Erythroblast (primary cell): Measurements from ENCODE around the gene POLR2J3.
"Not testable (repeated sequence)": the region's sequence is repeated elsewhere in the genome, so short reads cannot be mapped to it uniquely, and the experiment has no call there.

Experiments used
- DNase-seq, 2 experiments: peaks; one replicate each; lab custom pipeline; 2025; lab: John Stamatoyannopoulos, UW
- POLR2A ChIP-seq: IDR thresholded peaks from 2 replicates; pipeline ENCODE4 v1.6.1; 2011; ENCODE audit warnings: mild to moderate bottlenecking, low read length

POLR2J3 gene

DNA sequence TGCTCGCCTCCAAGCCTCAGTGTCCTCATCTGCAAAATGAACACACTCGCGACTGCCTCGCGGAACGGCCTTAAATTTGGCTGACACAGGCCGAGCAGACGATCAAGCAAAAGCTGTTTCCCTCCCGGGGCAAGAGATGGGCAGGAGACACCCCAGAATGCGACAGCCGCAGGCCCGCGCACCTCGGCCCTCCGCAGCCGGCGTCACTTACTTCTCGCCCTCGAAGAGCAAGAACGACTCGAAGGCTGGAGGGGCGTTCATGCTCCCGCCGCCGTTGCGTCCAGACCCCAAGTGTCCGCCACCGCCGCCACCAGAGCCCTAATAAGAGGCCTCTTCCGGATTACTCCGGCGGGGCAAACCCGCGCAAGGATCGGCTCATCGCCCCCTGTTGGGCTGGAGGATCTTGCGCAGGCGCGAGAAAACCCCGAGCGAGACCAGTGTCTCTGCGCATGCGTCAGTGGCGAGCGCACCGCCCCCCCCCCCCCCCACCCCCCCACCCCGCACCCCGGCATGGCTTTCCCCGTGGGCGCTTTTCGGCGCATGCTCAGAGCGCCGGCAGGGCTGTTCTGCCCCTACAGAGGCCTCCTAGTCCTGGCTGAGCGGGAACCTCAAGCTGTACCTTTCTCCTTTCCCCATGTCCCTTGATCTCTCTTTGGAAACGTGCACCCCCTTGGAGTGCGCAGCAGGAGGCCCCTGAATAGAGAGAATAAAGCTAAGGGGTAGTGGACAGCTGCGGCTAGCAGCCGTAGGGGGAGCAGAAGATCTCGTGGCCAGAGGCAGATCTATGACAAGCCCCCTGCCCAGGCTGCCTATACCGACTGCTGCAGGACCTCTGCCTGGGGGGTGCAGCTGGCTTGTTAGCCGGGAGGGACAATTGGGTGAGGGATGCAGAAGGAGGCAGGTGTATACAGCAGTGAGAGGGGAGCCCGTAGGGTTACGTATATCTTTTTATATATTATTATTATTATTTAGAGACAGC, at the start of gene POLR2J3:
Gene POLR2J3, minus strand, starts transcription at position 323 of the 979 bp plus-strand sequence. Its CDS starts 62 bp downstream, at position 261.
- not testable (repeated sequence) for DNase-seq
- peak; percentile 61 for TF ChIP-seq POLR2A

DNA sequence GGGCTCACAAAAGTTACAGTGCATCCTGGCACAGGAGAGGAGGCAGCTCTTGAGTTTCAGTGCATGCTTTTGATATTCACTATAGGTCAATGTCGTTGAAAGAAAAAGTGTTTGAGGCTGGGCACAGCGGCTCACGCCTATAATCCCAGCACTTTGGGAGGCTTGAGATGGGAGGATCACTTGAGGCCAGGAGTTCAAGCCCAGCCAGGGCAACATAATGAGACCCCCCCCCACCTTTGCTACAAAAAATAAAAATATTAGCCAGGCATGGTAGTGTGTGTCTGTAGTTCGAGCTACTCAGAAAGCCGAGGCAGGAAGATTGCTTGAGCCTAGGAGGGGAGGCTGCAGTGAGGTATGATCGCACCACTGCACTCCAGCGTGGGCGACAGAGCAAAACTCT, 45.7 kb upstream of the POLR2J3 start:
- DNase-seq, result not testable (repeated sequence)

DNA sequence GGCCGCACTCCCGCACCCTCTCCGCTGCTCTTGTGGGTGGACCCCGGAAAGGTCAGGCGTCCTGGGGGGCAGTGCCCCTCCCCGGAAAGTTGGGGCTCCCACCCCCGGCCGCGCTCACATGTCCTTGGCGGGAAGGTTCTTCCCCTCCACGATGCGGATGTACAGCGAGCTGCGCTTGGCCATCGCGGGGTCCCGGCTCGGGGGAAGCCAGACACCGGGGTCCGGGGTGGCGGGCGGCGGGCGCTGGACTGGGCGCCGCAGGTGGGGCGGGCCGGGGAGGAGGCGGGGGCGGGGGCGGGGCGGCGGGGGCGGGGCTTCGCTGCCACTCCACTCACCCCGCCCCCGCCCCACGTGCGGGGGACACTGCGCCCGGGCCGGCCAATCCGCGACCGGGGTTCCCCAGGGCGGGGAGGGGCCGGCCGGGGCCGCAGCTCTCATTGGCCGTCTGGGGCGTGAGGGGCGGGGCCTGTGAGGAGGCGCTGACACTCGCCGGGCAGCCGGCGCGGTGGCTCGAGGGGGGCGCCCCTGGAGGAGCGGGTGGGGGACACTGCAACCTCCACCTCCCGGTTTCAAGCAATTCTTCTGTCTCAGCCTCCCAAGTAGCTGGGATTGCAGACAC, 44.2 kb upstream of the POLR2J3 start, which contains the start of gene RASA4:
Gene RASA4, minus strand, starts transcription at position 250 of the 619 bp plus-strand sequence. Its CDS starts 67 bp downstream, at position 183.
- DNase-seq, result not testable (repeated sequence)

DNA sequence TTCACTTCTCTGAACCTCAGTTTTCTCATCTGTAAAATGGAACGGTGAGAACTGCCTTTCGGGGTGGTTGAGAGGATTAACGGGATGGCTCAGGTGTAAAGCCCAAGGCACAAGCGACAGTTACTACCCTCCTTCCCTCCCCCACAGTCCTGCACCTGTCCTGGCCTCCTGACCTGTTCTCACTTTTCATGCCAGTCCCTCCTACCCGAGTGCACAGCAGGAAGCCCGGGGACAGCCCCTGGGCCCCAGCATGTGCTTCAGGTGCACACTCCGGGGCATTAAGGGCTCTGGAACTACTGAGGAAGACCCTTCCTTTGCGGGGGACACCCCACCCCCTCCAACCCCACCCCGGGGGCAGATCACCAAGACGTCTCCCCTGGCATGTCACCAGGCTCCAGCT, 43.5 kb upstream of the POLR2J3 start:
- not testable (repeated sequence) for DNase-seq

DNA sequence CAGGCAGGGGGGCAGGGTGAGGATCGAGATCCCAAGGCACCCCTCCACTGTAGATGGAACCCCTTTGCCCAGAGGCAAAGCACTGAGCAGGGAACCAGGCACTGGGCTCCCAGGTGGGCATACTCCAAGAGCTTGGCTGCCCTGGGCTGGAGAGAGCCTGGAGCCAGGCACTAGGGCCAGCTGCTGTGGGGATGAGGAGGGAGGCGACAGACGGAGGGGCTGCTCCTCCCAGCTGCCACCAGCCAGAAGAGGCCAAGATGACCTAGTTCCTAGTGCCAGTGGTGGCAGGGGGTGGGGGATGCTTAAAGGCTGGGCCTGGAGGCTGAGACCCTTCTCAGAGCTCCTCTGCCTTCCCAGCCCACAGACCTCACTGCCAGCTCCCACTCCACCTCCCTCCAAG, 42.5 kb upstream of the POLR2J3 start:
- DNase-seq, result not testable (repeated sequence)

DNA sequence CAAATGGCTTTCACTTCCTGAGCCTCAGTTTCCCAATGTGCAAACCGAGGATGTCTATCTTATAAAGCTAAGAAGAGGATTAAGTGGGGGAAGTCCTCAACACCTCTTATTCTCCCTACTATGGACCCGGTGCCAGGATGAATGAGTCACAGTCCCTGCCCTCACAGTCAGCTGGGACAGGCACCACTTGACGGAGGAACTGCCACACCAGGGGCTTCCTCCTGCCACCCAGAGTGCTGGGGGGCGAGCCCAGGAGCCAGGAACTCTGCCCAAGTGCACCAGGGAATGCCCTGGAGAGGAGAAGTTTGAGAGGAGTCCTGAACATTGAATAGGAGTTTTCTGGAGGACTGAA, 41.9 kb upstream of the POLR2J3 start:
- not testable (repeated sequence) for DNase-seq

DNA sequence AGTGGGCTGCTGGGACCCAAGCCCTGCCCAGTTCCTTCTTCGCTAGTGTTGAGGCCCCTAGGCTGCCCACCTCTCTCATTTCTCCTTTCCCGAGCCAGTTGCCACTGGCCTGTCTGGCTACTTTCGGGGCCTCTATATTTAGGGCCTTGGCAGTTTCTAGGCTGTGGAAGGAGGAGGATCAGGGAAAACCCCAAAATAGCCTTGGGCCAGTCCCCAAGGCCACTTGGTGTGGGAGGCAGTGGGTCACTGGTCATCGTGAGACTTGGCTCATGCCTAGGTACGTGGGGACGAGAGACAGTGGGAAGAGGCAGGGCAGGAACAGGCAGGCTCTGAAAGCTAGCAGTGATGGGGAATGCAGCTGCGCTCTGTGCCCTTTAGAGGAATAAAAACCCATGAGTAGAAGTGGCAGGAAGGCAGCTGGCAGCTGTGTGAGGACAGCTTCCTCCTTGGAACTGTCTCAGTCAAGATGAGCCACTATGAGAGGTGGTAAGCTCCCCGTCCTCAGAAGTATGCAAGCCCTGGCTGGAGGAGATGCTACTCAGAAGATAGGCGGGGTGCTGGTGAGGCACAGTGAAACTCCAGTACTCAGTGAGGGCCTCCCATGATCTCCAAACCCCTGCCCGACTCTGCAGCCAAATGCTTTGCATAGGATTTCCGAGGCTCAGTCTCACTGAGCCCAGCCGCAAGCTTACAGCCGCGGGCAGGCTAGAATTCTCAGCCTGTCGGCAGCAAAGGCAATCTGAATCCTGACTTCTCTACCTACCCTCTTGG, 41.4 kb upstream of the POLR2J3 start:
- DNase-seq, result not testable (repeated sequence)

DNA sequence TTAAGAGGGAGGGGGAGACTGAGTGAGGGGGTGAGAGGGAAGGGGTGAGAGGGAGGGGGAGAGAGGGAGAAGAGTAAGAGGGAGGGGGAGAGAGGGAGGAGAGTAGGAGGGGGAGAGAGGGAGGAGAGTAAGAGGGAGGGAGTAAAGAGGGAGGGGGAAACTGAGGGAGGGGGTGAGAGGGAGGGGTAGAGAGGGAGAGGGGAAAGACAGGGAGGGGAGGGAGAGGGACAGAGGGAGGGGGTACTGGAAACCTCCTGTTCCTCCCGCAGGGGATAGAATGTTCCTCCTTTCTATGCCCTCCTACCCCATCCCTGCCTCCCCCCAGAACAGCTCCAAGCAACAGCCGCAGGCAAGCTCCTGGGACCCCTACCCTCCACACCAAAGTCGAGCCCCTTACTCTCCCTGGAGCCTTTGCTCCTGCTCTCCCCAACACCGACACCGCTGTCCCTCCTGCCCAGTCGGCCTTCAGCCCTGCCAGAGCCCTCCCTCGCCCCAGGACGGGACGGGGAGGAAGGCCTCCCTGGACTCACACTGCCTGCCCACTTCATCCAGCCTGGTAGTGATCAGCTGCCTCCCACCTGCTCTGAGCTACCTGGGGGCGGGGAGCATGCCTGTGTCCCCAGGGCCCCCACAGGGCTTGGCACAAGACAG, 39.4 kb upstream of the POLR2J3 start:
- not testable (repeated sequence) for DNase-seq

DNA sequence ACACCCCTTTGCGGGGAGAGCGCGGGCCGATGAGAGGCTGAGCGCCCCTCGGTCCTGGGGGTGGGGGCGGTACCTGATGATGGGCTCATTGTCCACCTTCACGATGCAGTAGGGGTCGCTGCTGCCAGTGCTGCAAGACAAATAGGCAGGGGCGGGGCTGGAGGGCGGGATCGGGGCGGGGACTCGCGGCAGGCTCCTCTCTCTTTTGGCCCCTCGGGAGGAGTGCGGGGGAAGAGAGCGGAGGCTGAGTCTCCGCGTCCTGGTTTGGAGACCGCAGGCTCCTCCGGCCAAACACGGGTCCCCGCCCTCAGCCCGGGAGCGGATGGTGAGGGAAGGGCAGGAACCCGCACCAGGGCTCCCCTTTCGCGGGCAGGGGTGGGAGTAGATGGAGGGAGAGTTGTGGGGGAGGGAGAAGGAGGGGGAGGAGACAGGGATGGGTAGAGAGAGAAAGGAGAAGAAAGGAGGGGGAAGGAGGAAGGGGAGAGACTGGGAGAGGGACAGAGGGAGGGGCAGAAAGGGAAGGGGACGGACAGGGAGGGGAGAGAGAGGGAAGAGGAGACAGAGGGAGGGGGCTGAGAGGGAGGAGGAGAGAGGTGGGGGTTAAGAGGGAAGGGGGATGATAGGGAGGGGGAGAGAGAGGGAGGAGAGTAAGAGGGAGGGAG, 38.8 kb upstream of the POLR2J3 start:
- not testable (repeated sequence) for DNase-seq

DNA sequence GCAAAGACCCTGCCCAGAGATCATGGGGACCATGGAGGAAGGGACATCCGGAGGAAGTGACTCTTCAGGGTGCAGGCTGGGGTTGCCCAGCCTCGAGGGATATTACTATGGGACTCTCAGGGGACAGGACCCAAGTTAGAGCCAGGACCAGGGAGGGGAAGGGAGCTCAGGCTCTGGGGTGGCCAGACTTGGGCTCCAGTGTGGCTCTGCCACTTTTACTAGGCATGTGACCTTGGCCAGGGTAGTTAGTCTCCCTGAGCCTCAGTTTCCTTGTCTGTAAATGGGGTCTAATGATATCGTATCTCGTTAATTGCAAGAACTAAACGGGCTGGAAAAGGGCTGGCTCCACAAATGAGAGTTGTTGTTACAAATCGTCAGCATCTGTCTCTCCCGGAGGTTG, 38.1 kb upstream of the POLR2J3 start:
- DNase-seq, result not testable (repeated sequence)

DNA sequence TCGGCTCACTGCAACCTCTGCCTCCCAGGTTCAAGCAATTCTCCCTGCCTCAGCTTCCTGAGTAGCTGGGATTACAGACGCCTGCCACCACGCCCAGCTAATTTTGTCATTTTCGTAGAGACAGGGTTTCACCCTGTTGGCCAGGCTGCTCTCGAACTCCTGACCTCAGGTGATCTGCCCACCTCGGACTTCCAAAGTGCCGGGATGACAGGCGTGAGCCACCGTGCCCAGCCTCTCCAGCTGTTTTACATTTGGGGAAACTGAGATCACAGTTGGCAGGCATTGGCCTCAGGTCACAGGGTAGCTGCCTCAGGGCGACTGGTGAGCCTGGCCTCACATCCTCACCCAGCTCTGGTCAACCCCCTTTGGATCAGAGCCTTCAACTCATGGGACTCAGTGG, 37.4 kb upstream of the POLR2J3 start:
- DNase-seq, result not testable (repeated sequence)

DNA sequence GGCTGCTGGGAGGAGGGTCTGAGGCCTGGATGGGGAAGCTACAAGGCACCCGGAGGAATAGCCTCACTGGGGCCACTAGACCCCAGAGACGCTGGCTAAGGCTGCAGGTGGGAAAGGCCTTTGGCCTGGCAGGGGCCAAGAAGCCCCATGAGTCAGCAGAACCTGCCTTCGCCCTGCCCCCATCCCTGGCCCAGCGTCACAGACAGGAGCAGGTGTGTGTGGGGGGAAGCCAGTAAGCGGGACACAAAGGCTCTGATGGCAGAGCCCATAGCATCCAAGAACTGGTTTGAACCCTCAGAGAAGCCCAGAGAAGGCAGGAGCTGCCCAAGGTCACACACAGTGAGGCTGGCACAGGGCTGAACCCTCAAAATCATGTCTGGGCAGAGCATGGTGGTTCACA, 34.5 kb upstream of the POLR2J3 start:
- not testable (repeated sequence) for DNase-seq

DNA sequence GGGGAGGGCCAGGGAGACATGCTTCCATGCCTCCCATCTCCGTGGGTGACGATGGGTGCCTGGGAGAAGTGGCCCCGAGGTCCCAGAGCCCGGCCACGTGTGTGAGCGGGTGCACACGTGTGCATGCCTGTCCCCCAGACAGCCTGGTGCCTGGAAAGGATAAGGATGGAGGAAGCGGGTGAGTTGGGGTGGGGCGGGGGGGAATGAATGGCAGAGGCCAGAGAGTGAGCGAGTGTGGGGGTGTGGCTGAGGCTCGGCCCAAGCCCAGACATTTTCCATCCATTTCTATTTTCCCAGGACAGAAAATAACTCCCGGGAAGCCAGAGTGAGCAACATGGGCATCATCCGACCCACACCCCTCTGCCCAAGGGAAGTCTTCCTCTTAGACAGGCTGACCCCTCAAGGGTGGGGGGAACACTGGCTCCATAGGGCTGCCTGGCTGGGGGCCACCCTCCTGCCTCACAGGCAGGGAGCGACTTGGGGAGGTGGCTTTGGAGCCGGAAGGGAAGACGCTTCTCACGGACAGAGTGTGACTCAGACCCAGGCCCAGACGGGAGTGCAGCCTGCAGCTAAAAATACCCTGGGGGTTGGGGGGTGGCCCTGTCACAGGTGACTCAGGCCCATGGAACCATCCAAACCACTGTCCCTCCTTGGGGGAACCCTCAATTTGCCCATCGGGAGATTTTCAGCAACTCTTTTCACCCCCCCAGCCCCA, 32.2 kb upstream of the POLR2J3 start:
- not testable (repeated sequence) for DNase-seq

DNA sequence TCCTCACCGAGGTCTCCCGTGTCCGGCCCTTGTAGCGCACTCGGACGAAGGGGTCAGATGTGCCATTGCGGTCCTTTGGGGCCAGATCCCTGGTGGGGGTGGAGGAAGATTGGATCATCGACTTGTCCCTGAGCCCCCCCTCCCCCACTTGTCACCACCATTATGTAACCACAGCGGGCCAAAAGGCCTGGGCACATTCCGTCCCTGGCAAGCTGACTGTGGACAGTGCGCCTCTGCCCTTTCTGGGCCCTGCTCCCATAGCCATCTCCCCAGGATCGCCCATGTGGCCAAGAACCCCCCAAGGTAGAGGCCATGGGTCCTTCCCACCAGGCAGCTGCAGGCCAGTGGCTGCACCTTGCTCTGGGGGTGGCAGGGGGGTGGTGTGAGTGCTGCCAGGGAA, 29.9 kb upstream of the POLR2J3 start:
- not testable (repeated sequence) for DNase-seq

DNA sequence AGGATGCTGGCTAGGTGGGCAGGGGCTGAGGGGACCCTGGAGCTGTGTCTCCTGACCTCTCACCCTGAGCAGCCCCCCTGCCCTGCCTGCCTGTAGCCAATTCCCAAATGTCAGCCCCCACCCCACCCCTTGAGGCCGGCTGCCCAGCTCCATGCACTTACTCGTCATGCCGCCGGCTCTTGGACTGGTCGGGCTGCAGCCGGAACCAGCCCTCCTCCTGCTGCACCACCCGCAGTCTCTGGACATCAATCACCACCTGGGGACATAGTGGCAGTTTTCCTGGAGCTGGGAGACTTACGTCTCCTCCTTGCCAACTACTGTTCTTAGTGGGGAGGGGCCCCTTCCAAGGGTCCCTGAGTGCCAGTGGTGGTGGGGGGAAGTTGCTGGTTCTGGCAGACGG, 27.3 kb upstream of the POLR2J3 start:
- DNase-seq, result not testable (repeated sequence)

DNA sequence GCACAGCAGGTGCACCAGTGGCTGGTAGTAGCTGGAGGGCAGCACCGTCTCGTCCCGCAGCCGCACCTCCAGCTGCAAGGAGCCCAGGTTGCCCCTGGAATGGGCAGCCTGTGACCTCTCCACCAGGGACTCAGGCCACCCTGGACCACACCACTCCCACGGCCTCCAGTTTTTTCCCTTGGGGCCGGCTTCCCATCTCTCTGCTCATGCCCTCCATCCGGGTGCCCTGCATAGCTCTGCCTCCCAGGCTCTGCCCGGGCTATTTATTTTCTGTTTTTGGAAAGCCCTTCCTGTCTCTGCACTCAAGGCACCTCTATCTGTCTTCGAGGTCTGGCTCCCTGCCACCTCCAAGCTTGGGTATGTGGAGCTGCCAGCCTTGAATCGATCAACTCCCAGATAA, 23.7 kb upstream of the POLR2J3 start:
- DNase-seq, result not testable (repeated sequence)

DNA sequence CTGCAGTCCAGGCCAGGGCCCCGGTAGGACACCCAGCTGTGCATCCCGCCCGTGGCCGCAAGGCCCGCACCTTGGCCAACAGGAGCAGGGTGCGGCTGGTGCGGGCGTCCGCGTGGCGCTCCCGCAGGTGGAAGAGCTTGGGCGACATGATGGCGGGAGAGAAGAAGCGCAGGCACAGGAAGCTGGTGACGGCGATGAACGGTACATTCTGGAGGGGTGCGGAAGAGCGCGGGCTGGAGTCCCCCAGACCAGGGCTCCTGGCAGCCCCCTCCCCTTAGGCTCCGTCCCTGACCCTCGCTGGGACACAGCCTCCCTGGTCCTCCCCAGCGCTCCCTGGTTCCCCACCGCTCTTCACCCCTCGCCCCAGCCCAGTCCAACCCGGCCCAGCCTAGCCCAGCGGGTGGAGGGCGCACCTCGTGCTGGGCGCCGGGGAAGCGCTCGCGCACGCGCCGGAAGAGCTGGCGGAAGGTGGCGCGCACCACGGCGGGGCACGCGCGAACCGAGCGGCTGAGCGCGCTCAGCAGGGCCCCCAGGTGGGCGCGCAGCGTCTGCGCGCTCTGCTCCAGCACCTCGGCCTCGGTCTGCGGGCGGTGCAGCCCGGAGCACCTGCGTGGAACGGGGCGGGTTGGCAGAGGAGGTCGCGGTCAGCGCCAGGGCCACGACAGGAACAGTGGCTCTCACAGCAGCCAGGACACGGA, 21.4 kb upstream of the POLR2J3 start:
- DNase-seq, result not testable (repeated sequence)

DNA sequence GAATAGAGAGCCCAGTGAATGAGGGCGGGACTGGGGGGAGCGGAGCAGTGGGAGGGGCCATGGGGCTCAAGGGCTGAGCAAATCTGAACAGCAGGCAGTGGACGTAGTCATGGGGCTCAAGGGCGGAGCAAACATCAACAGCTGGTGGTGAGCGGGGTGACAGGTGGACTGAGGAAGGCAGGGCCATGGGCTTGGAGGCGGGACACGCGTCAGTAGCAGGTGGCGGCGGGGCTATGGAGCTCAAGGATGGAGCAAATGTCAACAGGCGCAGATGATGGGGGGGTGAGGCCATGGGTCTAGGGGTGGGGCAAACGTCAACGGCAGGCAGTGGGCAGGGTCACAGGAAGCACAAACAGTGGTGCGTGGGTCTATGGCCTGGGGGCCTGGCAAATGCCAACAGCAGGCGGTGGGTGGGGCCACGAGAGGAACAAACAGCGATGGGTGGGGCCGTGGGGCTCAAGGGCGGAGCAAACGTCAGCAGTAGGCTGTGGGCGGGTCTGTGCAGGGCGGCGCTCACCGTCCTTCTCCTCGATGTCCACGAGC, 20.2 kb upstream of the POLR2J3 start:
- DNase-seq, result not testable (repeated sequence)

DNA sequence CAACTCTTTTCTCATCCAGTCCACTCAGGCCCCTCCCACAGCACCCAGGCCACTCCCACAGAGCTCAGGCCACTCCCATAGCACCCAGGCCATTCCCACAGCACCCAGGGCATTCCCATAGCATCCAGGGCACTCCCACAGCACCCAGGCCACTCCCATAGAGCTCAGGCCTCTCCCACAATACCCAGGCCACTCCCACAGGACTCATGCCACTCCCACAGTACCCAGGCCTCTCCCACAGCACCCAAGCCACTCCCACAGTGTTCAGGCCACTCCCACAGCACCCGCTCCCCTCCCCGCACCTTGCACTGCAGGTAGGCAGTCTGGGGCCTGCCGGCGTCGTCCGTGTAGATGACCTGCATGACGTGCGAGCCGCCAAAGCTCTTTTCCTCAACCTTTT, 17.5 kb upstream of the POLR2J3 start:
- DNase-seq, result not testable (repeated sequence)
